Caco-2 (cell line): ENCODE measurements around the gene FHOD3. TPM values are rescaled to one million over a fixed set of nuclear protein-coding genes. Genes with fewer than 3 reads are reported as not detected.

Source experiments
- BruUV-seq: library from RNA; stranded (reverse); fragments of 400-500 nt; replicated peaks from 2 replicates; lab custom pipeline; 2021; lab: Mats Ljungman, UMichigan
- CTCF ChIA-PET: fragments of 300-600 bp; sonication (Branson Sonifier 250); formaldehyde crosslinking; loops from one replicate; lab custom pipeline; 2022; ENCODE audit warnings: antibody characterized with exemption; lab: Charles Lee
- POLR2A ChIA-PET: fragments of 300-600 bp; sonication (Branson Sonifier 250); formaldehyde crosslinking; loops from one replicate; lab custom pipeline; 2022; ENCODE audit warnings: antibody characterized with exemption; lab: Charles Lee
- DNase-seq, 2 experiments: peaks; one replicate each; pipeline versions ENCODE4 v3.0.0 to v3.0.0-alpha.2; 2020 to 2022
- H3K27me3 ChIP-seq: replicated peaks from 2 replicates; pipeline ENCODE4 v1.6.0; 2011; ENCODE audit warnings: low read length; ENCODE audit not compliant: control insufficient read depth, insufficient read depth
- H3K36me3 ChIP-seq: 2 replicates; pipeline ENCODE4 v1.5.1; 2011; ENCODE audit warnings: low read length; ENCODE audit not compliant: control insufficient read depth, insufficient read depth
- H3K4me1 ChIP-seq: fragments of 250-450 bp; sonication (Bioruptor Pico); 2 replicates; pipeline ENCODE4 v1.5.1; 2020; ENCODE audit warnings: mild to moderate bottlenecking
- H3K4me3 ChIP-seq: 2 replicates; pipeline ENCODE4 v1.5.1; 2011; ENCODE audit warnings: low read depth, mild to moderate bottlenecking, control low read depth, low read length
- H3K9me3 ChIP-seq: fragments of 250-450 bp; sonication (Bioruptor Pico); 2 replicates; pipeline ENCODE4 v1.5.1; 2020; ENCODE audit warnings: mild to moderate bottlenecking, moderate library complexity
- H3K27ac Mint-ChIP-seq: one replicate; pipeline ENCODE4 v1.8.0; 2022; ENCODE audit warnings: mixed read lengths; ENCODE audit not compliant: unreplicated experiment
- H3K27me3 Mint-ChIP-seq: one replicate; pipeline ENCODE4 v1.8.0; 2022; ENCODE audit warnings: mixed read lengths; ENCODE audit not compliant: insufficient read depth, unreplicated experiment
- H3K36me3 Mint-ChIP-seq: one replicate; pipeline ENCODE4 v1.8.0; 2022; ENCODE audit warnings: mild to moderate bottlenecking, mixed read lengths; ENCODE audit not compliant: insufficient read depth, unreplicated experiment
- H3K4me1 Mint-ChIP-seq: one replicate; pipeline ENCODE4 v1.8.0; 2022; ENCODE audit warnings: low read depth, mixed read lengths; ENCODE audit not compliant: unreplicated experiment
- H3K4me3 Mint-ChIP-seq: one replicate; pipeline ENCODE4 v1.8.0; 2022; ENCODE audit warnings: mild to moderate bottlenecking, moderate library complexity, mixed read lengths; ENCODE audit not compliant: unreplicated experiment
- H3K9me3 Mint-ChIP-seq: one replicate; pipeline ENCODE4 v1.8.0; 2022; ENCODE audit warnings: mixed read lengths; ENCODE audit not compliant: unreplicated experiment
- intact Hi-C: fragments of 100-400 bp; cut with micrococcal nuclease; formaldehyde crosslinking; loops from one replicate; pipeline ENCODE4 v1.10.0; 2022; ENCODE audit not compliant: unreplicated experiment
- total RNA-seq: library from RNA; stranded (reverse); gene quantifications from 2 replicates; pipeline ENCODE4 v1.2.3, GENCODE V29; 2022
- TF ChIP-seq, protein P1 (sequence below), 2 experiments: fragments of 200-600 bp in 1 of 2; IDR thresholded peaks; 1 replicate in 1 of 2; 2 replicates in 1 of 2; pipeline versions ENCODE4 v1.5.1 to v1.8.0; 2011 to 2022; ENCODE audit warnings: antibody characterized with exemption in 1 of 2, control low read depth in 1 of 2, inconsistent platforms in 1 of 2, low read depth in 1 of 2, low read length in 1 of 2, mild to moderate bottlenecking in 1 of 2, moderate library complexity in 1 of 2; ENCODE audit not compliant: insufficient read depth in 1 of 2, severe bottlenecking in 1 of 2, unreplicated experiment in 1 of 2

Gene FHOD3
- total RNA-seq, 1 experiment from 2014 or later = not detected

DNA sequence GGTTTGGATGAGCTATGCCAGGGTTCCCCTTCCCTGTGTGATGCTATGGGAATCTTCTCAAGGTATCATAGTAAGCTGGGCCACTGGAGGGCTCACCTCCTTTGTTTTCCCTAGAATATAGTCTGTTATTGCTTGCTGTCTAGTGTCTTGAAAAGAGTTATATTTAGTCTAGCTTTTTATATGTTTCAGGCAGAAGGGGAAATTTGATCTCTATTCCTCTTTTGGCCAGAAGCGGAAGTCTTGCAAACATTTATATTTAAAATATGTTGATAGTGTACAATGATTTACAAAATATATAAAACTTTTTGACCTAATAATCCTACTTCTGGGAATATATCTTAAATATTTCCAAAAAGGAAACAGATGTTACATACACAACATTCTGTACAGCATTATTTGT, 260.7 kb downstream of the FHOD3 start:
- H3K27ac Mint-ChIP-seq = no peak overlapping the region

DNA sequence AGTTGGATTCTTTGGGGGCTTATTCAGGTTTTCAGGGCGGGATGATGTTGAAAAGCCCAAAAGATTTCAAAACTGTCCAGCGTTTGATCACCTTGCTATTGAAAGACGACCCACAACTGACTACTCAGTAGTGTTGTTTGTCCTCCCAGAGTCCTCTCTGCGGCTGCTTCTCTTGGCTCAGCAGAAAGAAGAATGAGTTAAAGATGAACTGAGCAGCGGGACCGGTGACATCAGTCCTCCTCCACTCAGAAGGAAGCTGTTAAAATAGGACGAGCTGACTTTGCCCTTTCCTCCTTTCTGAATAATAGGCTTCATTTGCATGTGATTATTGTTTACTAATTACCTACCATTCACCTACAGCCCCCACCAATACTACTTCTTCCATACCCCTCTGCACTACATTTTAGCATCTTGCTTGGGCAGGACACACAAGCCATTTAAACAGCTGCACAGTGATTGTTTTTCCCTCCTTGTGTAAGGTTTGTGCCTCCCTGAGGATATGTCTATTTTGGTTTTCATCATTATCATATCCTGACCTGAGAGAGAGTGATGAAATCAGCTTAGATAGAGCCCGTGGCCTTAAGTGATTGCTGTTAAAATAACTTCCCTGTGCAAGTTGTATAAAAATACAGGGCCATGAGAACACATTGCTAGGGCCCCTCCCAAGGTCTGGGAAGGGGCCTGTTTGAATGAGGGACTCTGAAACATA, 261.8 kb downstream of the FHOD3 start:
- H3K27me3 ChIP-seq = no peaks in the 10 kb centered on the region
- no TSS peak for BruUV-seq
- H3K27ac Mint-ChIP-seq = no peak overlapping the region
- H3K36me3 Mint-ChIP-seq = no peaks in the 10 kb centered on the region
- ChIA-PET POLR2A (no interaction called here), CTCF (interaction anchor here (0.6 kb wide), 1 partner anchor 15 kb away, joined by 3 read pairs; no protein-coding TSS in a partner anchor)
- no peaks in the 10 kb centered on the region for H3K9me3 Mint-ChIP-seq
- no peaks in the 10 kb centered on the region for H3K36me3 ChIP-seq
- no peaks in the 10 kb centered on the region for H3K4me1 Mint-ChIP-seq
- peaks cover 4% of the 10 kb centered on the region for H3K27me3 Mint-ChIP-seq
- no peak for DNase-seq
- no peak overlapping the region for H3K4me3 Mint-ChIP-seq
- intact Hi-C loops = no loop called here
- H3K4me1 ChIP-seq = no peaks in the 10 kb centered on the region
- TF ChIP-seq, protein P1, sequence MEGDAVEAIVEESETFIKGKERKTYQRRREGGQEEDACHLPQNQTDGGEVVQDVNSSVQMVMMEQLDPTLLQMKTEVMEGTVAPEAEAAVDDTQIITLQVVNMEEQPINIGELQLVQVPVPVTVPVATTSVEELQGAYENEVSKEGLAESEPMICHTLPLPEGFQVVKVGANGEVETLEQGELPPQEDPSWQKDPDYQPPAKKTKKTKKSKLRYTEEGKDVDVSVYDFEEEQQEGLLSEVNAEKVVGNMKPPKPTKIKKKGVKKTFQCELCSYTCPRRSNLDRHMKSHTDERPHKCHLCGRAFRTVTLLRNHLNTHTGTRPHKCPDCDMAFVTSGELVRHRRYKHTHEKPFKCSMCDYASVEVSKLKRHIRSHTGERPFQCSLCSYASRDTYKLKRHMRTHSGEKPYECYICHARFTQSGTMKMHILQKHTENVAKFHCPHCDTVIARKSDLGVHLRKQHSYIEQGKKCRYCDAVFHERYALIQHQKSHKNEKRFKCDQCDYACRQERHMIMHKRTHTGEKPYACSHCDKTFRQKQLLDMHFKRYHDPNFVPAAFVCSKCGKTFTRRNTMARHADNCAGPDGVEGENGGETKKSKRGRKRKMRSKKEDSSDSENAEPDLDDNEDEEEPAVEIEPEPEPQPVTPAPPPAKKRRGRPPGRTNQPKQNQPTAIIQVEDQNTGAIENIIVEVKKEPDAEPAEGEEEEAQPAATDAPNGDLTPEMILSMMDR (IDR thresholded peaks at IDR 0.05; ENCODE audit: insufficient read depth in 1 of 2, low read depth in 1 of 2, low read length in 1 of 2, severe bottlenecking in 1 of 2, unreplicated experiment in 1 of 2) = no peak
- no peaks in the 10 kb centered on the region for H3K9me3 ChIP-seq
- H3K4me3 ChIP-seq = no peak overlapping the region

More for the DNA sequence above, 260.7 kb downstream of the FHOD3 start:
- CTCF ChIA-PET = no interaction called here
- no peaks in the 10 kb centered on the region for H3K27me3 ChIP-seq
- peaks cover 2% of the 10 kb centered on the region for H3K27me3 Mint-ChIP-seq
- DNase-seq = no peak
- TF ChIP-seq, protein P1 (IDR thresholded peaks at IDR 0.05; ENCODE audit: insufficient read depth in 1 of 2, low read depth in 1 of 2, low read length in 1 of 2, severe bottlenecking in 1 of 2, unreplicated experiment in 1 of 2) = no peak
- no peaks in the 10 kb centered on the region for H3K36me3 ChIP-seq
- H3K4me3 ChIP-seq = no peak overlapping the region
- no peaks in the 10 kb centered on the region for H3K4me1 ChIP-seq
- POLR2A ChIA-PET = no interaction called here
- no TSS peak for BruUV-seq
- no peak overlapping the region for H3K4me3 Mint-ChIP-seq
- no peaks in the 10 kb centered on the region for H3K4me1 Mint-ChIP-seq
- intact Hi-C loops = no loop called here
- no peaks in the 10 kb centered on the region for H3K36me3 Mint-ChIP-seq
- H3K9me3 ChIP-seq = no peaks in the 10 kb centered on the region
- no peaks in the 10 kb centered on the region for H3K9me3 Mint-ChIP-seq

DNA sequence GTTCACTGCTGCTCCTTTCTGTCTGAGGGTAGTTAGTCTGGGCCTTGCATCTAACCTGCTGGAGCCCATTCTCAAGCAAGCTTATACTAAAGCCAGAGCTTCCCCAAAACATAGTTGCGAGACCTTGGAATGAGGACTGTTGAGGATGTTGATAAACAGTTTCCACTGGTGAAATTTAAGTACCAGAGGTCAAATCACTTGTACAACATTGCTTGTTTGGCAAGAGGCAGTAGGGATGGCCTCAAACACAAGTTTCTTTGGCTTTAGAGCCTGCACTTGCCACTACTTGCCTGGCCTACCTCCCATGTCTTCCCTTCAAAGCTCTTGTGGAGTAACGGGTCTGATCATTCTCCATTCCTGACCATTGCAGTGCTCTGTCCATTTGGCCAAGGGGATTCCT, 262.7 kb downstream of the FHOD3 start:
- TF ChIP-seq, protein P1 (IDR thresholded peaks at IDR 0.05; ENCODE audit: insufficient read depth in 1 of 2, low read depth in 1 of 2, low read length in 1 of 2, severe bottlenecking in 1 of 2, unreplicated experiment in 1 of 2) = no peak
- Mint-ChIP-seq H3K36me3 (no peaks in the 10 kb centered on the region), H3K27me3 (peaks cover 8% of the 10 kb centered on the region), H3K9me3 (no peaks in the 10 kb centered on the region), H3K4me1 (no peaks in the 10 kb centered on the region), H3K4me3 (no peak overlapping the region), H3K27ac (no peak overlapping the region)
- intact Hi-C loops = no loop called here
- Histone ChIP-seq H3K27me3 (no peaks in the 10 kb centered on the region), H3K36me3 (no peaks in the 10 kb centered on the region), H3K9me3 (no peaks in the 10 kb centered on the region), H3K4me3 (no peak overlapping the region), H3K4me1 (no peaks in the 10 kb centered on the region)
- no TSS peak for BruUV-seq
- no peak for DNase-seq
- POLR2A ChIA-PET = no interaction called here
- CTCF ChIA-PET = no interaction called here
